Activated CD8-positive, alpha-beta memory T cell treated with anti-CD3 and anti-CD28 coated beads for 24 hours (primary cell): ENCODE measurements around the gene PAPPA.

Experiments used
- DNase-seq: peaks from one replicate; pipeline ENCODE4 v3.0.0-alpha.2; 2020

The PAPPA gene

DNA sequence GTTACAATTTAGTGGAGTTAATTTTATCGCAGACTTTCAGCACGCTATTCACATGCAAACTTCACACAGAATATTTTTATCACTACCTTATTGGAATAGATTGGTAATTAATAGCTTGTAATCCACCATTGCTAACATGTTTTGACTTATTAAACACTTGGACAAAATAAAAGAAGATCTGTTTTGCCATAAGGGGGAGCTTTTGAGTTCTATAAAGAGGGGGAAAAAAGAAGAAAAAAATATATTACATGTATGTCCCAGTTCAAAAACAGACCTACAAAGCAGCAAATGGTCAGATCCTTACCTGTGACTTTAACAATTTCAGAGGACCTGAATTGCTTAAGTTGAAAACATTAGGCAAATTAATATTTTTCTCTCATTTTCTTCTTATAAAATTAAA is 1.2 kb upstream of the PAPPA start:
- DNase-seq: no peak

- no peak for DNase-seq
Observed at GRCh38 chr9:116152941-116153764, 438 bp upstream of the PAPPA start.

DNA sequence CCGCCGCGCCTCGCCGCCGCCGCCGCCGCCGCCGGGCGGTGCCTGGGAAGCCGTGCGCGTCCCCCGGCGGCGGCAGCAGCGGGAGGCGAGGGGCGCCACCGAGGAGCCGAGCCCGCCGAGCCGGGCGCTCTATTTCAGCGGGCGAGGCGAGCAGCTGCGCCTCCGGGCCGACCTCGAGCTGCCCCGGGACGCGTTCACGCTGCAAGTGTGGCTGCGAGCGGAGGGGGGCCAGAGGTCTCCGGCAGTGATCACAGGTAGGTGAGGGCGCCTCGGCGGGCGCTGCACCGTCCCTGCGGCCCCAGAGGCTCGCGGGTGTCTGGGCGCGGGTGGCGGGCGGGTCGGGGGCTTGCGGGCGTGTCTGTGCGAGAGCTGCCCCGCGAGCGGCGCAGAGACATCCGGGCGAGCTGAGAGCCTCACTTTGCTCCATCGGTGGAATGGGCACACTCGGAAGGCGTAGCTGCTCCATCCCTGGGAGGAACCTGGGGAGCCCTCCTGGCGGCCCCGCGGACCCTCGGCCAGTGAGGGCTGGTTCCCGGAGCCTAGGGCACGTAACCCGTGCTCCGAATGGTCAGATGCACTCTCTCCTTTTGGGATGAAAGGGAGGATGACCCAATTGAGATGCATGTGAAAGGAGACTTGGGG is 864 bp downstream of the PAPPA start:
- DNase-seq: no peak

DNA sequence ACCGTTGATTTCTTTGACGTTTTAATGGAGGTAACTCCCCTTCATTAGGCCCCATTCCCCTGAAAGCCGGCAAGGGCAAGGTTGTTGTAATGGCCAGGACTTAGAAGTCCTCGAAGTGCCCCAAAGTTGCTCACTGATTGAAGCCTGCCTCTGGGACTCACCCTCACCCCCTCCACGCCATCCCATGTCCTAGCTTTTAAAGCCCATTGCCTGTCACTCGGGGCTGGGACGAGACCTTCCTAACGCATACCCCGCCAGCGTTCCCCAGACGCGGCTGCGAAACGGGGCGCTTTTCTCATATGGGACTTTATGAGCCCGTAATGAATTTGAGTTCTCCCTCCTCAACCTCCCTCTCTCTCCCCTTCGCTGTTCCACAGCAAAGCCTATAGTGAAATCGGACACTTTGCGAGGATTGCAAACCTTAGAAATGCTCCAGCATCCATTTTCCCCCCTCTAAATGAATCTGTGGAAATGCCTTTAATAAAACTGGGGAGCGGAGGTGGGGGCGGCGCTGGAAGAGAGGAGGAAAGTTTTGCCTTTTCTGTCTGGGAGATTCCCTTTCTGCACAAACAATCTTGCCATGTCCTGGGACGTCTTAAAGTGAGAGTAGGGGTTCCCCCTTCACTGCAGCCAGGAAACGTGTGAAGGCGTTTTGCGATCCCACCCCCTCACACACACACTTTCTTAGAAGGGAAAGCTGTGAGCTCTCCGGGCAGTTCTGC is 1.5 kb downstream of the PAPPA start:
- no peak for DNase-seq

- DNase-seq: no peak
Observed at GRCh38 chr9:116155698-116156039, 2.1 kb downstream of the PAPPA start.

DNA sequence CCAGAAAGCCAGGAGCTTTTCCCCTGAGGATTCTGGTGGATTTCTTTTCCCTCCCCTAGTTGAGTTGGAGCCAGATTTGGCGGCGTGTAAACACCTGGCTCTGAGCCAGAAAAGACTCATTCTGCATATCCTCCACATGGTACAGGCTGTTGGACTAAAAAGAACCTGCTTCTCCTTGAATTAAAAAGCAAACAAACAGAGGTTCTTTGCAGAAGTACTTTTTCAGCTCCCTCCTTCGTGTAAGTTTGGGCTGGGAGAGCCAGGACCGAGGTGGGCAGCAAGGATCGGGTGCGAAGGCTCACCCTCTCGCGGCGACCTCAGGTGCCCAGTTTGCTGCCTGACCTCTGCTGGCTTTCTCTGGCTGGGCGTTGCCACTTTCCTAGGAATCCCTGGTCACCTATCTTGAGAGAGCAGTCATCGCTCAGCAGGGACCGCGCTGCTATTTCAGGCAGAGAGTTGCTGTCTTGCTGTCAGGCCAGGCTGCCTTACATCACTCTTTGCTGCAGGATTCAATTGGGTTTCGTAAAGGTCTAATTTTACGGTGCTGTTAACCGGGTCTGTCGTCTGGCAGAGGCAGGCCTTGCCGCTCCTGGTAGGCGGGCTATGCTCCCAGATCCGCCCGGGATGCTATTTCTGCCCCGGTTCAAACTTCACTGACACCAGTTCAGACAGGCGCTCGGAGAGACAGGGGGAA is 3.2 kb downstream of the PAPPA start:
- DNase-seq: no peak

DNA sequence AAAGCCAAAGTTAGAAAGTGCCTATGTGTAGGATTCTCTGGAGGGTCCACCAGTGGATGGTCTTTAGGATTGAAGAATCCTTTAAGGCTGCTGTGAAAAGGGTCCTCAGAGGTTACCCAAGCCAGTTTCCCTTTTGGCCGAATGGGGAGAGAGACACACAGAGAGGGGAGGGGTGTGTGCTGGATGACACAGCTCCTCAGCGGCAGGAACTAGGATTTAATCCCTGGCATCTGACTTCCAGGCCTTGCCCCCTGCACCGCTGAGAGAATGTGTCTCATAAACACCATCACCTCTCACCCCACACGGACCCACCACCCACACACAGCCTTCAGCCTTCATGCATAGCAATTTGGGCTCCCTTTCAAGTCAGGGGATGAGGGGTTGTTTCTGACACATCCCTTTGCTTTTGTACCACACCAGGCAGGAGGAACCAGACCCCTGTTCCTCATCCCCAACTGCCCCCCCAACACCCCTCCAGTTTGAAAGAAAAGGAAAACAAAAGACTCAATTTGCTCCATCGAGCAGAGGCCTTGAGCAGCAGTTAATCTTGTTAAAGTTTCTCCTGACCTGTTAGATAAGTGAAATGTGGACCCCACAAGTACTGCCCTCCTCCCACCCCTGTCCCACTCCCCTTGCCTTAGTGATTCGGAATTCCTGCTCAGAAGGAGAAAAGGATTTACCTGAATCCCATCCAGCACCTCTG is 4.0 kb downstream of the PAPPA start:
- DNase-seq: no peak

GRCh38 chr9:116160676-116161571 is 7.3 kb downstream of the PAPPA start:
- no peak for DNase-seq

GRCh38 chr9:116162241-116162781 is 8.7 kb downstream of the PAPPA start:
- DNase-seq: no peak

DNA sequence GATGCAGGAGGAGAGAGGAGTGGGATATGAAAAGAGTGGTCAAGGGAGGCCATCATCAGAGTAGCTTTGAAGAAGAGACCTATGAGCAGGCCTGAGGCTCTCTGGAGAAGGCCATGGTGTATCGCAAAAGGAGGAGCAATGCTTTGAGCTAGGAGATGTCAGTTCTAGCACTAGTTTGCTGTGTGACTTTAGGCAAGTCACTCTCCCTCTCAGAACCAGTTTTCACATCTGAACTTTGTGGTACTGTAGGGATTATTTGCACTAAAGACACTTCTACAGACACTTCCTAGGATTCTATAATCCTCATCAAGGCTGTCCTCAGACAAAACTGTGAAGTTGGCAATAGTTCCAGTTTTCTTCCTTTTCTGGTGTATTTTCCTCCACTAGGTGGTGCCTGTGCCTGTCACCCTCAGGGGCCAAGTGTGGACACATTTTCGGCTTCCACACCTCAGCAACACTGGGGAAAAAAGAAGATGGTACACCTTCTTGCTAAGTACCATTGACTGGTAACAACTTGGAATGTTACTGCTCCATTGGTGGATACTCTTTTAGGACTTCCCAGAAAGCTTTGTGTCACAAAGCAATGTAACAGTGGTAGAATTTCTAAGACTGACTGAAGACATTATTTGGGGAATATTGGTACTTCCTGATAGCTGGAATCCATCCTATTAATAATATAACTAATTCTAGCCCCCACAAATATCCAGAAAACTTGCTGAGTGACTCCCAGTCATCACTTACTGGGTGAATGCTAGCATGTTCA is 9.9 kb downstream of the PAPPA start:
- no peak for DNase-seq

GRCh38 chr9:116165912-116166311 is 12.3 kb downstream of the PAPPA start:
- DNase-seq: no peak

DNA sequence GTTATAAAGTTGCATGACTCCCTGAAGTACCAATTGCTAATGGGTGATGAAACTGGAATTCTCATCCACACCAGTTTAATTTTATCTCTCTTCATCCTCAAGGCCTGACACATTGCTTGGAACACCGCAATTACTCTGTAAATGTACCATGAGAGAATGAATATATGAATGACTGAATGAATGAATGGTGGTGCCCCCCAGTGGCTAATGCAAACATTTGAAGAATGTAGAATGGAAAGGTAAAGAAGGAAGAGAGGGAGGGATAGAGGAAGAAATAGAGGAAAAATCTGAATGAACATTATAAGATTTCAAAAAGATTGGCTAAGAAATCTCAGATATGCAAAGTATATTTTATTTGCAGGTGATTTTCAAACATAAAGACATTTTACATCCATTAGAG is 13.1 kb downstream of the PAPPA start:
- no peak for DNase-seq

GRCh38 chr9:116168231-116168630 is 14.6 kb downstream of the PAPPA start:
- DNase-seq: no peak

- no peak for DNase-seq
Observed at GRCh38 chr9:116172216-116172615, 18.6 kb downstream of the PAPPA start.

- DNase-seq: no peak
Observed at GRCh38 chr9:116174347-116174746, 20.8 kb downstream of the PAPPA start.

DNA sequence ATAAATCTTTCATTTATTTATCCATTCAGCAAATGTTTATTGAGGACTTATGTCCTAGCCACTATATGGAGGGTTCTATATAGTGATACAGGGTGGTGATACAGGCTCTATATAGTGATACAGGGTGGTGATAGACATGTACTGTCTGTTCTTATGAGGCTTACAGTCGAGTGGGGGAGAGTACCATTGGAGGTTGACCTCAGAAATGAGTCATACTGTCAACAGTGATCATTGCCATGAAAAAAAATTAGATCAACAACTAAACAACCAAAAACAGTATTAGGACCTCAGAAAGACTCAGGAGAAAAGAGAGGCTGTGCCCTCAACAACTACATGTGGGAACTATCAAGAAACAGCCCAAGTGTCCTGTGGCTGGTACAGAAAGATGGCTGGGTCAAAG is 22.0 kb downstream of the PAPPA start:
- no peak for DNase-seq

DNA sequence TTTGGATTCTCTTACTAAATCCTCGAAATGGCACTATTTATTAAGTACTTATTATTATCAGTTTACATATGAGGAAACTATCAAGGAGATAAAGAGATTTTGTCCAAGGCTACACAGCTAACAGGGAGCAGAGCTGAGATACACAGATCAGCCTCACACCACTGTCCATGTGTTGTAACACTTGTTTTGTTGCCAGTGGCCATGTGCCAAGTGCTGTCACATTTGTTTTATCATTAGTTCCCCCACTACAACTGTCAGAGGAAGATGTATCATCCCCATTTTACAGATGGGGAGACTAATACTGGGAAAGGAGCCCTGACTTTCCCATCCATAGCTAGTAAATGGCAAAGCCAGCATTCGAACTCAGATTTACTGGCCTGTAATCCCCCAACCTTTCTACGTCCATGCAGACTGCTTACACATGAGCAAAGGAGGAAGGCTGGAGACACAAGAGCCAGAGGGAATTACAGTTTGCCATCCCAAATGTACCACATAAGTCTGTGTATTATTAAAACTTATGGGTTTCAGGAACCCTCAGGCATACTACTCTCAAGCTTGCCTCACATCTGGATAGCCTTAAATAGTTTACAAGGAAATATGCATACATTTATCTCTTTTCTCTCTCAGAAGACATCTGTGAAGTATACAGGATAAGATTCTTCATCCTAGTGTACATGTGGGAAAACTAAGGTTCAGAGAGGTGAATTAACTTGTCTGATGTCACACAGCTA is 25.1 kb downstream of the PAPPA start:
- DNase-seq: no peak

DNA sequence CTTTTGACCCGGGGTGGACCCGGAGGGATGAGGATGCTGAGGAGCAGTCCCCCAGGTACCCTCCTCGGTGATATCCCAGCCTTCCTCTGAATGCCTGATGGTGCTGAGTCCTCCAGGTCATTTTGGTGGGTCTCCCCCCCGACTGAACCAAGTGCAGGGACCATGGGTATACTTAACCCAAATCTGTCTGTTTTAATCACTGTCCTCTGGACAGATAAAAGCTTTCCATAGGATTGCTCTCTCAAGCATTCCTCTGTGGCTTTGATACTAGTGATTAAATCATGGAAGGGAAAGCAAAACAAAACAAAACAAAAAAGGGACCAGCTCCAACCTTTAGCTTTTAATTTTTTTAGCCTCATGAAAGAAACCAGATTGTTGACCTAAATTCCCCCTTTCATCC is 26.0 kb downstream of the PAPPA start:
- no peak for DNase-seq

DNA sequence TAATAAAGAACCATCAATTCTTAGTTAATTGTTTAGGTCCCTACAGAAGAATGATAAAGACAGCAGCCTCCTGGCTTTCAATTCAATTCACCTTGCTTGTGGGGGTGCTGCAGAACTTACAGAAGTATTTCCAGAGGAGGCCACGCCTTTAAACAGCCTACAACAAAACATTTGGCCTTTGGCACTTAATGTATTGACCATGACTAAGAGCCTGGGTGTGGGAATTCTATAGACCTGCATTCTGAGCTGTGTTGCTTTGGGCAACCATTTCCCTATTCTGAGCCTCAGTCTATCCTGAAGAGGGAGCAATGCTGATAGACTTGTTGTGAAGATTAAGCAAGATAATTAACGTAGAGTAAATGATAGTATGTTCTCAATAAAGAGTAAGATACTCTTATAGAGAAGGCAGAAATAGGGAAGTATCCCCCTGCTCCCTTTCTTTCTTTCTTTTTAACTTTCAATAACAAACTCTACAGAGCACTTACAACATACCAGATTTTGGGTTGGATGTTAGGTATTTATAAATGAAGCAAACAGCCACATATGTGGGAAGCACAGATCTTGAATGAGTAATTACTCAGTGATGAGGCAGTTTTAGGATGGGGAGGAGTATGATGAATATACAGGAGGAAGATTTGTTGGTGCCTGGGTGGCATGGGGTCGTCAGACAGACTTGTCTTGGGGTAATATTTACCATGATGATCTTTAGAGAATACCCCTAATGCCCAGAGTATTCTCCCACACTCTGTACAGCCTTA is 28.4 kb downstream of the PAPPA start:
- DNase-seq: no peak
